ENCODE measurements around the gene PACRG.

GRCh38 chr6:163201855-163202254 is 474.1 kb downstream of the PACRG start:
- TF ChIP-seq POLR2AphosphoS5 (IDR thresholded peaks at IDR 0.05; ENCODE audit: low read depth, low read length) (no peak), NFIC (IDR thresholded peaks at IDR 0.05; ENCODE audit: borderline replicate concordance) (no peak), RCOR1 (IDR thresholded peaks at IDR 0.05; ENCODE audit: low read length) (no peak), TAF1 (IDR thresholded peaks at IDR 0.05; ENCODE audit: borderline replicate concordance, low read depth, low read length) (no peak), RAD21 (IDR thresholded peaks at IDR 0.05; ENCODE audit: low read length) (no peak), TCF12 (IDR thresholded peaks at IDR 0.05) (no peak), MEF2A (IDR thresholded peaks at IDR 0.05; ENCODE audit: borderline replicate concordance, low read depth) (no peak), REST (IDR thresholded peaks at IDR 0.05; ENCODE audit: low read depth, low read length) (no peak), EZH2phosphoT487 (IDR thresholded peaks at IDR 0.05; ENCODE audit: borderline replicate concordance, low read depth) (no peak), USF2 (IDR thresholded peaks at IDR 0.05; ENCODE audit: borderline replicate concordance, low read depth, low read length) (no peak), MXI1 (IDR thresholded peaks at IDR 0.05; ENCODE audit: low read depth, low read length) (no peak), RXRA (IDR thresholded peaks at IDR 0.05; ENCODE audit: borderline replicate concordance, low read depth) (no peak)
- TF ChIP-seq, protein P1, sequence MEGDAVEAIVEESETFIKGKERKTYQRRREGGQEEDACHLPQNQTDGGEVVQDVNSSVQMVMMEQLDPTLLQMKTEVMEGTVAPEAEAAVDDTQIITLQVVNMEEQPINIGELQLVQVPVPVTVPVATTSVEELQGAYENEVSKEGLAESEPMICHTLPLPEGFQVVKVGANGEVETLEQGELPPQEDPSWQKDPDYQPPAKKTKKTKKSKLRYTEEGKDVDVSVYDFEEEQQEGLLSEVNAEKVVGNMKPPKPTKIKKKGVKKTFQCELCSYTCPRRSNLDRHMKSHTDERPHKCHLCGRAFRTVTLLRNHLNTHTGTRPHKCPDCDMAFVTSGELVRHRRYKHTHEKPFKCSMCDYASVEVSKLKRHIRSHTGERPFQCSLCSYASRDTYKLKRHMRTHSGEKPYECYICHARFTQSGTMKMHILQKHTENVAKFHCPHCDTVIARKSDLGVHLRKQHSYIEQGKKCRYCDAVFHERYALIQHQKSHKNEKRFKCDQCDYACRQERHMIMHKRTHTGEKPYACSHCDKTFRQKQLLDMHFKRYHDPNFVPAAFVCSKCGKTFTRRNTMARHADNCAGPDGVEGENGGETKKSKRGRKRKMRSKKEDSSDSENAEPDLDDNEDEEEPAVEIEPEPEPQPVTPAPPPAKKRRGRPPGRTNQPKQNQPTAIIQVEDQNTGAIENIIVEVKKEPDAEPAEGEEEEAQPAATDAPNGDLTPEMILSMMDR (IDR thresholded peaks at IDR 0.05): no peak
- TF ChIP-seq, protein P2, sequence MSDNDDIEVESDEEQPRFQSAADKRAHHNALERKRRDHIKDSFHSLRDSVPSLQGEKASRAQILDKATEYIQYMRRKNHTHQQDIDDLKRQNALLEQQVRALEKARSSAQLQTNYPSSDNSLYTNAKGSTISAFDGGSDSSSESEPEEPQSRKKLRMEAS (IDR thresholded peaks at IDR 0.05; ENCODE audit: low read depth): no peak
